Esophagus mucosa (tissue), 1 donor: ENCODE data around the gene HMGB3. TPM values are rescaled to one million over a fixed set of nuclear protein-coding genes. Genes with fewer than 3 reads are reported as not detected.
"Not testable (repeated sequence)": the region's sequence is repeated elsewhere in the genome, so short reads cannot be mapped to it uniquely, and the experiment has no call there.

ENCODE experiments used
- ATAC-seq: fragments of 200-7000 bp; cut with Tn5 transposase; one replicate; pipeline ENCODE4 v1.9.1; 2020
- total RNA-seq: library from RNA; stranded (reverse); gene quantifications from one replicate; pipeline ENCODE4 v1.2.4, GENCODE V29; 2023
- donor health status: DM: yes; HTN: yes; CAD: no.

The HMGB3 gene
- total RNA-seq, 1 donor from 2014 or later, result 27.3 TPM

GRCh38 chrX:150977411-150978162 lies 5.5 kb upstream of the HMGB3 start:
- ATAC-seq, result no peak

DNA sequence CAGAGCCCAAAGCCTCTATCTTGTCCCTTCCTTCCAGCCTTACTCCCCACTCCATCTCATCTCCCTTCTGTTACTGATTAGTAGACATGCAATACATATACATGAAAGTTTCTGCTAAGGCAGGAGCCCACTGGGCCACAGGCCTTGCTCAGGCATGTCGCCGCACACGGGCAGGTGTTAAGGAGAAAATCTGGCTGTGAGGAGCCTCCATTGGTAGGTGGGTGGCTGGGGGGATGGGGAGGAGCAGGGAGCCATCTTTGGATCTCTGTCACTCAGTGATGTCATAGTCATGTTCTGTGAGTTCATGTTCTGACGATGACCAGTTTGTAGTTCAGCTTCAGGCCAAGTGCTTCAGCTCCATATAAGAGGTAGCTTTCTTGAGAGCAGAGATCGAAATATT lies 2.9 kb upstream of the HMGB3 start:
- no peak for ATAC-seq

GRCh38 chrX:150980711-150981110 lies 2.4 kb upstream of the HMGB3 start:
- ATAC-seq, result no peak

- ATAC-seq, result no peak
Observed at GRCh38 chrX:150982235-150982787, 824 bp upstream of the HMGB3 start.

DNA sequence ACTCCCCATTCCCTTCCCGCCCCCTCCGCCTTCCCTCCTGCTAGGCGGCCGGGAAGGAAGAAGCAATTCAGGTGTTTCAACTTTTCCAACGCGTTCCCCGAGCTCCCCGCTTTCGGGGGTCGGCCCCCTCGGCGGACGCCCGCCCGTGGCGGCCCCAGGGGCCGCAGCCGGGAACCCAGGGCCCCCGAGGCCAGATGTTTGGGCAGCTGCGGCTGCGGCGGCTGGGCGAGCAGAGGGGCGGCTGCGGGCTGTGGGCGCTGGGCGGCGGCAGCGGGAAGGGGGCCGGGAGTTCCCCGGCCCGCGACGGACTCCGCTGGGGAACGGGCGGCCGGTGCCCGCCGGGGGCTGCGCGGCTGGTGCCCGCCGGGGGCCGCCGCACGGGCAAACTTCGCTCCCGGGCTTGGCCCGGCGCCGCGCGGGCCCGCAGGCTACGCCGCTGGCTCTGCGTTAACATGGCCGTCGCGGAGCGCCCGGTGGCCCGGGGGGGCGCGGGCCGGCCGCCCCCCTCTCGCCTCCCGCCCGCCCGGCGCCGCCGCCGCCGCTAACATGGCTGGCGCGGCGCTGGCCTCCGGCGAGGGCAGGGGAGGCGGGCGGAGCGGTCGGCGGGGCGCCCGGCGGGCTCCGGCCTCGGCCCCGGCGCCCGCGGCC lies 510 bp downstream of the HMGB3 start:
- no peak for ATAC-seq

DNA sequence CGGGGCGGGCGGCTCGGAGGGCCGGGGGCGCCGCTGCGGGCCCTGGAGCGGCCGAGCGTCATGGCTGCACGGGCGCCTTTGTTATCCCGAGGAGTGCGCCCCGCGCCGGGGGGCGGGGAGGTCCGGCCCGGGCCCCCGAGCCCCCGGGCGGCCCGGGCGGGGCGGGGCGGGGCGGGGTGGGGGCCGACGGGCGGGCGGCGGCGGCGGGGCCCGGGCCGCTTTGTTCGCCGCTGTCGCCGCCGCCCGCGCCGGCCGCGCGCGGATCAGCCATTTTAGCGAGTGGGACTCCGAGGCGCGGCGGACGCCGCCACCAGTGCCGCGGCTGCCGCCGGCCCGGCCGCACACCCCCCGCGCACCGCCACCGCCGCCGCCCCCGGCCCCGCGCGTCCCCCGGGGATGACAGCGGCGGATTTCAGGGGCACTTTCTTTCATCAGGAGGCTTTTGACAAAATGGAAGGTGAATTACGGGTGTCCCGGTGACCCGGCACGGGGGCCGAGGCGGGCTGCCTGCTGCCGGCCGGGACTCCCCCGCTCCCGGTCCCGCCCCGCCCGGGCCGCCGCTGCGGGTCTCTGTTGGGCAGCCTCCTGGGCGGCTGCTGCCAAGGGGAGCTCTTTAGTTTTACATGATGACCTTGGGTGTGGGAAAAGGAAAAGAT lies 1.2 kb downstream of the HMGB3 start:
- no peak for ATAC-seq

- ATAC-seq, result not testable (repeated sequence)
Observed at GRCh38 chrX:150987687-150988086, 4.6 kb downstream of the HMGB3 start.

DNA sequence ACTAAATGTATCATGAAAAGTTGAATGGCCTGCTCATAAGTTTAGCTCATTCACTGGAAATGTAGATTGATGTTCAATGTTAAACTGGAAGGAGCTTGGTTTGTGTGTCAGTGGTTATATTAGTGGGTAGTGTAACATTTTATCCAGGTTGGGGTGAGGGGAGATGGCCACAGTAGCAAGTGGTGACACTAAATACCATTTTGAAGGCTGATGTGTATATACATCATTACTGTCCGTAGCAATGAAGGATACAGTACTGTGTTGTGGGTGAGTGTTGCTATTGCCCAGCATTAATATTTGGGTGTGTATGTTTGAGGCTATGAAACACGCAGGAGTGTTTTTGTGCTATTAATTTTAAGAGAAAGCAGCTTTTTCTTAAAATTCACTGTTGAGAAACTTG lies 6.3 kb downstream of the HMGB3 start:
- no peak for ATAC-seq

DNA sequence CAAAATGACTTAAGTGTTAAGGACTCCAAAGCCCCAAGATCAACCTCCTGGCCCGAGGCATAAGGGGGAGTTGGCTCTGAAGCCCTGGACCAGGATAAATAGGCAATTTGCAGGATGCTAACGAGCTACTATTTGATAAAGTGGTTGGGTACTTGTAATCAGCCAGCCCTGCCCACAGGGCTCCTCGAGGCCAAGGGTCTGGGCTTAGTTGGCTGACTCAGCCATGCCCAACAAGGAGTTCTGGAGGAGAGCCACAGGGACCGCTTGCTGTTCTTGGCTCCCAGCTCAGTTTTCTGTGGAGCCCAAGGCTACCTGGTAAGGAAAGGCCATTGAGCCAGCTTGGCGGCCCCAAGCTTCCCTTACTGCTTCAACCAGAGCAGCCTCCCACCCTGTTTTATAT lies 7.8 kb downstream of the HMGB3 start:
- ATAC-seq, result no peak

DNA sequence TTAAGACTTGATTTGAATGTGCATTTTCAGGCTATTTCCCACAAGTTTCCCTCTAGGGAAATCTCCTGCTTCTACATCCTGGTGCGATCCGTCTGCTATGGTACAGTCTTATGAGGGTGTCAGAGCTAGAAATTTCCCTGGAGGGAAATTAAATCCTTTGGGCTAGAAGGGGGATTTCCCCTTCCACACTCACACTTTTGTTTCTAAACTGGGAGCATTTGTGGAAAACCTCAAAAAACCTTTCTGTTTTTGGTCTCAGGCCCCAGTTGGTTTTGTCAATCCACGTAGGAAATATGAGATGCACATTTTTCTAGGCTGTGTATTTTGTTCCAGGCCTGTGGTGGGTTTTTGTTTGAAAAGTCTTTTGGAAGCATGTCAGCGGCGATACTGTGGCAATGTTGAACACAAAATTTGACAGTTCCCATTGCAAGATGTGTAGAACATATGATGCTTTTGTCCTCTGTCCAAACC lies 17.8 kb downstream of the HMGB3 start:
- no peak for ATAC-seq

DNA sequence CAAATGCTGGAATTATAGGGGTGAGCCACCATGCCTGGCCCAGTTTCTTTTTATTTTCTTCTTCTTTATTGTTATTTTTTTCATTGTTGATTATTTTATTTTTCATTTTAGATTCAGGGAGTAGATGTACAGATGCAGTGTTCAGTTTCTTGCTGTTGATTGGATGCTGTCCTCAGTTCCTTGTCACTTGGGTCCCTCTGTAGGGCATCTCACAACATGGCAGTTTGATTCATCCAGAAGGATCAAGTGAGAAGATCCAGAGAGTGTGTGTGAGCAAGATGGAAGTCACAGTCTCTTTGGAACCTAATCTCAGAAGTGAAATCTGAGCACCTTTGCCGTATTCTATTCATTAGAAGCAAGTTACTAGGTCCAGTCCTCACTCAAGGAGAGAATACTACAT lies 20.9 kb downstream of the HMGB3 start:
- no peak for ATAC-seq

DNA sequence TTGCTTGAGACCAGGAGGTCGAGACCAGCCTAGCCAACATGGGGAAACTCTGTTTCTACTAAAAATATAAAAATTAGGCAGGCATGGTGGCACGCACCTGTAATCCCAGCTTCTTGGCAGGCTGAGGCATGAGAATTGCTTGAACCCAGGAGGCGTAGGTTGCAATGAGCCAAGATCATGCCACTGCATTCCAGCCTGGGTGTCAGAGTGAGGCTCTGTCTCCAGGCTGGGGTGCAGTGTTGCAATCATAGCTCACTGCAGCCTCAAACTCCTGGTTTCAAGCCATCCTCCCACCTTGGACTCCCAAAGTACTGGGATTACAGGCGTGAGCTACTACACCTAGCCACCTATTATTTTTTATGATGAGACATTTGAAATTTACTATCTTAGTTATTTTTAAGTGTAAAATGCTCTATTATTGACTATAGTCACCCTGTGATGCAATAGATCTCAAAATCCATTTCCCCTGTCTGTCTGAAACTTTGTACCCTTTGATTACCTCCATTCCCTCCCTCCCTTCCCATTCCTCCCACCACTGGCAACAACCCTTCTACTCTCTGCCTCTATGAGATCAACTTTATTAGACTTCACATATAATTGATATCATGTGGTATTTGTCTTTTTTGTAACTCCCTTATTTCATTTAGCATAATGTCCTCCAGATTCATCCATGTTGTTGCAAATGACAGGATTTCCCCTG lies 23.4 kb downstream of the HMGB3 start:
- ATAC-seq, result no peak

GRCh38 chrX:151009582-151009981 lies 26.4 kb downstream of the HMGB3 start:
- no peak for ATAC-seq

GRCh38 chrX:151013164-151013743 lies 30.1 kb downstream of the HMGB3 start:
- no peak for ATAC-seq

- ATAC-seq, result no peak
Observed at GRCh38 chrX:151015684-151016083, 32.5 kb downstream of the HMGB3 start.

DNA sequence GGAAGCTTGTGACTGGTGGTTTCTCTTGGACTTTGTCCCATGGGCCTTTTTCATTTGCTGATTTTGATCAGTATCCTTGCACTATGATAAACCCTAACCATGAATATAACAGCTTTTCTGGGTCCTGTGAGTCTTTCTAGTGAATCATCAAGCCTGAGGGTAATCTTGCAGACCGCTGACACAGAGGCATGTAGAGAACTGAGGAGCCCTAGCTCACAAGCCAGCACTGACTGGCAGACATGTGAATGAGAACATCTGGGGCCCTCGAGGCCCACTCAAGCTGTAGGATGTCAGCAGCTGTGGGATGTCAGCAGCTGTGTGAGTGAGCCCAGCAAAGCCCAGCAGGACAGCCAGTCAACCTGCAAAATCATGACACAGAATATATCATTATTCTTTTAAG lies 36.7 kb downstream of the HMGB3 start:
- ATAC-seq, result no peak

DNA sequence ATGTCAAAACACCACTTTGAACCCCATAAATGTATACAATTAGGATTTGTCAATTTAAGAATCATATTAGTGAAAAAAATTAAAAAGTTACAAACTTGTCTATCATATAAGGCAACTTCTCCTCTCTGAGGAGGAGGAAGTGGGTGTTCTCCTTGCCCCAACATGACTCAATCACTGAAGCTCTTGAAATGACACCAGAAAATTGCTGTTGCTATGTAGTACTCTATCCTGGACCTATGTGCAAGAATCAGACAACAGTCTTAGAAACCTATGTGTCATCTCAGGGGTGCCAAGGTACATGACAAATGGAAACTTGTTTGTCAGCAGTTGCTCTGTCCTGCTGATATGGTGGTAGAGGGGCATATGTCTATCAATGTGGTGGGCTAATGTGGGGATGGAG lies 47.7 kb downstream of the HMGB3 start:
- ATAC-seq, result no peak

- ATAC-seq, result no peak
Observed at GRCh38 chrX:151031391-151031975, 48.3 kb downstream of the HMGB3 start.

DNA sequence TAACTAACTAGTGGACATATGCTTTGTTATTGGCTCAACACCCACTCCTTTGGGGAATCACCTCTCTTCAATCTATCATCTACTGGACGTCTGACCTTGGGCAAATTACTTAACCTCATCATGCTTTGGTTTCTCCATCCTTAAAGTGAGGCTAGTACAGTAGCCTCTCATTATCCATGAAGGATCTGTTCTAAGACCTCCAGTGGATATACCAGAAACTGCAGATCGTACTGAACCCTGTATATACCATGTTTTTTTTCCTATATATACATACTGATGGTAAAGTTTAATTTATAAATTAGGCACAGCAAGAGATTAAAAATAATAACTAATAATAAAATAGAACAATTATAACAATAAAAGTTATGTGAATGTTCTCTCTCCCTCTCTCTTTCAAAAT lies 56.2 kb downstream of the HMGB3 start:
- no peak for ATAC-seq
